Measurements from ENCODE around the gene NUP88.
"Not testable (repeated sequence)": the region's sequence is repeated elsewhere in the genome, so short reads cannot be mapped to it uniquely, and the experiment has no call there.

Gene NUP88

DNA sequence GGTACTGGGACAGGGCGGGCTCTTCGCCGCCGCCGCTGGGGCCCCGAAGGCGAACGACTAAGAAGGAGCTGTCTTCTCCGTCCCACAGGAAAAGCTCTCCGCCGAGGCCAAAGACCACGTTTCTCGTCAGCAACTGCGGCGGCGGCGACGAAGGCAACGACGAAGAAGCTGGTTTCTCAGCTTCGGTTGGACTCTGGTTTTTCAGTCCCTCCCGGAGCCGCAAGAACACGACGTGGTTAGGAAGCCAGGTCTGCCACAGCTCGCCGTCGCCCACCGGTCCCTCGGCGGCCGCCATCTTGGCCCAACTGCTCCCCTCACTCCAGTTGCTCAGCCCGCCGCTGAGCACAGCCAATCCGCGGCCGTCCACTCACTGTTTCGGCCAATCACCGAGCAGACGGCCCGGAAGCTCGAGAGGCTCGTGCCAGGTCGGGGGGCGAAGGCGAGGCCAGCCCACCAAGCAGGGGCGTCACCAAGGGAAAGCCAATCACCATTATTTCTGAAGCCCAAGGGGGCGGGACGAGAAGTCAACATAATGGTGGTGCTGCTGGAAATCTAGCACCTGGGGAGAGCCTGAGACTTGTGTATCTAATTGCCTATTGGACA is at the start of gene NUP88:
TSS of gene NUP88 (minus strand) at position 307 of the 603 bp plus-strand sequence. CDS start at position 295, 12 bp downstream.
- DNase-seq (ENCODE audit: low read depth), result peak; percentile 88

DNA sequence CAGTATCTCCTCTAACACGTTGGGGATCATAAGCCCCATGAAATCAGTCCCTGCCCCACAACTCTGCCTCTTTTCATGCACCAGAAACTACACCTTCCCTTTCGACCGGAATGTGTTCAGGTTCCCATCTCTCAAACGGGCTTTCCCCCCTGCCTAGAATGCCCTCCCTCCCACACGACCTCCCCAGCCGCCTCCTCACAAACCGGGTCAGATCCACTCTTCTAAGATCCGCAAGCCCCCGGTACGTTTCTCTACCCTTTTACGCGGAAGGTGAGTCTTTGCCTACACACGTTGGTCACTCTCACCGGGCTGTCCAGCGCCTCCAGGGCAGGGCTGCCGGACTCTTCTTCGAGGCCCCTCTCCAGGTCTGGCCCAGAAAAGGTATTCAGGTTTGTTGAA is 48.6 kb upstream of the NUP88 start:
- no peak for DNase-seq (ENCODE audit: low read depth)

DNA sequence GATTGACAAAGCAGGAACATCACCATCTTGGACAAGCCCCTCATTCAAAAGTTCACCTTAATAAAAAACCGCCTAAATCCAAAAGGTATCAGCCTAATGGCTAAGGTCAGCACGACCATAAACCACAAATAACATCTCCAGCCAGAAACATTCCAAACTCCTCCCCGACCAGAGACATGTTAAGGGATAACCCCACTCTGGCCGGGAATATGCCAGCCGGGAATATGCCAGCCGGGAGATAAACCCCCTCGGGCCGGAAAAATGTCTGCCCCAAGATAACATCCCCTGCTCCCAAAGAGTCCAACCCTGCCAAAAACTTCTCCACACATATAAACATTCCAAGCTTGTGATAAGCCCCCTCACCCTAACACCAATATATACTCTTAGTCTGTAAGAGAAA is 48.0 kb upstream of the NUP88 start:
- no peak for DNase-seq (ENCODE audit: low read depth)

DNA sequence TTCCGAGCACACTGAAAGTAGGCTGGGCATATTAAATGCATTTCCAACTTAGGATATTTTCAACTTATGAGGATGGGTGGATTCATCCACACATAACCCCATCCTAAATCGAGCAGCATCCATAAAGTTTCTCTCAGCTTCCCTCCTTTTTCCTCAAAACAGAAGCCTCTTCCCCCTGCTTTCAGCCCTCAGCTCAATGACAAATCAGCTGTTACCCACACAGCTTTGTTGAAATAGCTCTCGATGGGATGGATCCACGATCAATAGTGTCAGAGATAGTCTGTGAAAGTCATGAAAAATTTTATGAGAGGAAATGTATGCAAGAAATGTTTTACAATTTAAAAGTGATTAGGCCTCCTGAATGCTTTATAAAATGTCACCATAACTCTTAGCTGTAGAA is 46.8 kb upstream of the NUP88 start:
- no peak for DNase-seq (ENCODE audit: low read depth)

- DNase-seq (ENCODE audit: low read depth), result no peak
Observed at GRCh38 chr17:5464717-5465507, 45.5 kb upstream of the NUP88 start.

GRCh38 chr17:5446786-5447185 is 27.3 kb upstream of the NUP88 start:
- DNase-seq (ENCODE audit: low read depth), result no peak

DNA sequence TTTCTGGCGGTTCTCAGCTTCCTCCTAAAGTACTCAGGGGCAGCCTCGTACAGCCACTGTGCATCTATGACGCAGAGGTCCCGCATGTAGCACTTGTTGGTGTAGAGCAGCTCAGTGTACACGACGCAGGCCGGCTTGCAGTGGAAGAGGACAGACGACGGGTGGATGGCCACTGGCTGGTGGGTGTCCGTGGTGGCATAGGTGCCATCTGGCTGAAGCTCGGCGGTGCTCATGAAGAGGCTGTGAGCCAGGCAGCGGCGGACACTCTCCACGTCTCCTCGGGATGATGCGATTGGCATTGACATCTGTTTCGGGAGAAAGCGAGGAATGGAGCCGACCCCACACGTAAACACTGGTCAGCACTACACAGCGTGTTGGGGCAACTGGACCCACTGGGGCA is 24.7 kb upstream of the NUP88 start:
- no peak for DNase-seq (ENCODE audit: low read depth)

- DNase-seq (ENCODE audit: low read depth), result no peak
Observed at GRCh38 chr17:5443728-5444127, 24.3 kb upstream of the NUP88 start.

- no peak for DNase-seq (ENCODE audit: low read depth)
Observed at GRCh38 chr17:5439446-5439764, 19.9 kb upstream of the NUP88 start.

- DNase-seq (ENCODE audit: low read depth), result peak; percentile 79
Observed at GRCh38 chr17:5438716-5439445, 19.4 kb upstream of the NUP88 start, which contains the start of gene C1QBP. Gene C1QBP, minus strand, starts transcription at chr17:5439155. Its CDS starts 82 bp downstream, at chr17:5439073.

DNA sequence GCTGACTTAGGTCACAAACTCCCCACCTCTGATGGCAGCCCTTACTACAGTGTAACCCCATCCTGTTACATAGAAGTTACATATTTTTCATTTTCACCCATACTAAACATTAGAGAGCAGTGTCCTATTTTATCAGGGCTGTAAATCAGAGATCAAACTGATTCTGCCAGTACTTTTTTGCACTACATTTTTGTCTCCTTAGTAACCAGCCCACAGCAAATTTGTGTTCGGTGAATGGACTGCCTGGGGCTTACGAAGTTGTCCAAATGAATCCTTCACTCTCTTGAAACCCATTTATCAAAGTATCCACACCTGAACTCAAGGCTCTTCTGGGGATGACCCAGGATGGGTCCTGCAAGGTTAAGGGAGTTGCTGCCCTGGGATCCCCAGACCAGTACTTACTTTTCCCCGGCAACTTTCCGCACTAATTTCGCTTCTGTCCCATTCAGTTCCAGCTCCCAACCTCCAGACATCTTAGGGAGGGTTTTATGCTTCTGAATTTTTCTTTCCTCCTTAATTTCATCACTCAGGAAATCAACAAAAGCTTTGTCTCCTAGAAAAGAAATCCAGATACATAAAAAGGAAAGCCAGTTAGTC is 18.4 kb upstream of the NUP88 start:
- no peak for DNase-seq (ENCODE audit: low read depth)

GRCh38 chr17:5435781-5436315 is 16.4 kb upstream of the NUP88 start:
- DNase-seq (ENCODE audit: low read depth), result not testable (repeated sequence)

GRCh38 chr17:5434984-5435383 is 15.5 kb upstream of the NUP88 start:
- no peak for DNase-seq (ENCODE audit: low read depth)

DNA sequence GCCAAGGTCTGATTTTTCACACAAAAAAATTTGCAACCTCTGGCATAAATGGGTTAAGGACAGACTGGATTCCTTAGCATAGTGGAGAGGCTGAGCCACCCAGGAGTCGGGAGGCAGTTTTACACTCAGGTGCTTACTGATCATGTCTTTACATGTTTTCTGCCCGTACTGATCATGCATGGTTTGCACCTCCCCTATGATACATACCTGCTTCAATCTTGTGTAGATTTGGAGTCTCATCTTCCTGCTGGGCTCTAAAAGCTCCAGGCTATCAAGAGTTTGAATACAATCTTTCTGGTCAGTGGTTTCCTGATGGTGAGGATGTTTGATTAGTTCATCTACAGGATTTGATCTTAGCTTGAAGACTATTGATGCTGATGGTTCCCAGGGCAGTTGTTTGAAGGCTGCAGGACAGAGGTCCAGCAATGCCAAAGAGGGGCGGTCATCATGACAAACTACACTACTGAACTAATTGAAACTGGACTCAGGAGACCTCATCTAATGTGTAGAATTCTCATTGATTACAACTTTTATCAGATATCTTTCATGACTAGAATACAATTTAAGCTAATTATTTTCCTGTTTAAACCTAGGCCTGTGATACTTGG is 12.6 kb upstream of the NUP88 start:
- no peak for DNase-seq (ENCODE audit: low read depth)

GRCh38 chr17:5431234-5431633 is 11.8 kb upstream of the NUP88 start:
- not testable (repeated sequence) for DNase-seq (ENCODE audit: low read depth)

GRCh38 chr17:5430413-5430999 is 11.0 kb upstream of the NUP88 start:
- DNase-seq (ENCODE audit: low read depth), result no peak

DNA sequence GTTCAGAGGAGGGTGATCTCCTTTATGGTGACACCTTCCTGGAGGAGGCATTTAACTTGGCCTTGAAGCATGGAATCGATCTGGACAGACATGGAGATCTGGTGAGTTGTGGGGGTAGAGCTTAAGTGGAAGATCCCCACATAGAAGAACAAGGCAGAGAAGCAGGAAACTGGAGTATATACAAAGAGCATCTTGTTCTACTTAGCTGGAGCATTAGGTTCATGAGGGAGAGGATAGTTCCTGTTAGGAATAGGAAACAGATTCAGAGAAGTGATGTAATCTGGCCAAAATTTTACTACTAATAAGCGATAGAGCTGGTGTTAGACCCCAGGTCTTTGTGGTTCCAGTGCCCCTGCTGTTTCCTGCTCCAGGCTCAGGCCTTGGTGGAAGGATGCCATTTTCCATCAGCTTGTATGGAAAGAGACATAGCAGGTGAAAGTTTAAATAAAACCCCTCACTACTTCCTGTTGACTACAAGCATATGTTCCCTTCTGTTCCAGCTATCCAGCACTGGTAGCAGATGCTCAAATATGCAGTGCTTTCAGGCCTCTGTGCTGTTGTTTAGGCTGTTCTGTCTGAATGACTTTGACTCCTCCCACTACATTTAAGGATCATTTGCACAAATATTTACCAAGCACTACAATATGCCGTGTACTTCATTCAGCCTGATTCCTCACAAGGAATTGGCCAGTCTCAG is 9.9 kb upstream of the NUP88 start:
- DNase-seq (ENCODE audit: low read depth), result no peak

DNA sequence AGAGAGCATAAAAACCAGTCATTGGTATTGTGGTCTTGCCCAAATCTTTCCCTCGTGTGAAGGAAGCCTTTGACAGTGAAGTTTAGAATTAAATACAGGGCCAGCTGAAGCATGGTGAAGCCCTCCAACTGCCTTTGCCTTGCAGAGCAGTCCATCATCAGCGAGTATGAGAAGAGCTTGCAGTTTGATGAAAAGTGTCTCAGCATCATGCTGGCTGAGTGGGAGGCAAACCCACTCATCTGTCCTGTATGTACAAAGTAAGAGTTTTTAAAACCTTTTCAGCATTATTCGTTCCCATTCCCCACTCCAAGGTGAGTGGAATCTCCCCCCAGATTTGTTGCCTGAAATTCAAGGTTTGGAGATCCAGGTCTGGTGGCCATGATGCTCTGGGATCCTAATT is 6.4 kb upstream of the NUP88 start:
- DNase-seq (ENCODE audit: low read depth), result no peak

- no peak for DNase-seq (ENCODE audit: low read depth)
Observed at GRCh38 chr17:5424909-5425308, 5.4 kb upstream of the NUP88 start.

GRCh38 chr17:5422505-5422904 is 3.0 kb upstream of the NUP88 start:
- no peak for DNase-seq (ENCODE audit: low read depth)

Data from stimulated activated CD8-positive, alpha-beta memory T cell treated with anti-CD3 and anti-CD28 coated beads, Interleukin-7, amount 100 ng/mL, for 24 hours (primary cell).